Posterior cingulate gyrus (tissue), 11 donors: ENCODE data around the gene BTF3L4.

Source experiments
- DNase-seq, 10 donors: peaks; one replicate each; pipeline versions ENCODE4 v3.0.0 to v3.0.0-alpha.2; 2020 to 2021; ENCODE audit warnings: mixed read lengths in 3 of 10
- intact Hi-C: fragments of 100-400 bp; cut with DNase I; formaldehyde crosslinking; loops from one replicate; pipeline ENCODE4 v1.15.1; 2023

BTF3L4 gene

GRCh38 chr1:52112489-52112888 lies 56.4 kb downstream of the BTF3L4 start:
- intact Hi-C loops = no loop called here
- no peak for DNase-seq

- intact Hi-C loops = no loop called here
- DNase-seq = no peak
Measured at GRCh38 chr1:52119301-52120079, 63.4 kb downstream of the BTF3L4 start.

GRCh38 chr1:52122384-52122783 lies 66.3 kb downstream of the BTF3L4 start:
- DNase-seq = no peak
- intact Hi-C loops = no loop called here

GRCh38 chr1:52123622-52124021 lies 67.5 kb downstream of the BTF3L4 start:
- intact Hi-C loops = no loop called here
- no peak for DNase-seq

GRCh38 chr1:52125736-52126359 lies 69.8 kb downstream of the BTF3L4 start:
- DNase-seq = no peak
- intact Hi-C loops = loop anchor here (5.0 kb wide), 1 partner anchor 171 kb away; no protein-coding TSS in a partner anchor

- intact Hi-C loops = loop anchor here (5.0 kb wide), 1 partner anchor 170 kb away; no protein-coding TSS in a partner anchor
- peak in 2 of 10 donors; percentile 23 to 31 for DNase-seq
Measured at GRCh38 chr1:52127181-52128180, 71.4 kb downstream of the BTF3L4 start.

- intact Hi-C loops = loop anchor here (5.0 kb wide), 1 partner anchor 227 kb away; the partner anchor contains the start of gene CC2D1B
Measured at GRCh38 chr1:52139817-52140540, 83.9 kb downstream of the BTF3L4 start.

More at GRCh38 chr1:52139817-52140540, 83.9 kb downstream of the BTF3L4 start:
- DNase-seq = no peak
